HEK293 (cell line): Measurements from ENCODE around the gene SUCNR1.

Experiments used
- CTCF ChIA-PET: fragments of 350-600 bp; formaldehyde crosslinking; extraction: SDS; loops from one replicate; lab custom pipeline; 2021; ENCODE audit warnings: antibody characterized with exemption; lab: Yijun Ruan, JAX
- POLR2A ChIA-PET: fragments of 300-600 bp; formaldehyde crosslinking; extraction: SDS; loops from one replicate; lab custom pipeline; 2020; ENCODE audit warnings: antibody characterized with exemption, inconsistent platforms; lab: Yijun Ruan, JAX
- H3K27ac ChIP-seq: fragments of 200-500 bp; sonication (Bioruptor generic); 2 replicates; pipeline ENCODE4 v1.5.1; 2014; ENCODE audit warnings: low read depth, low read length, control low read depth, inconsistent platforms; ENCODE audit errors: extremely low read depth
- H3K36me3 ChIP-seq, 2 experiments: fragments of 200-500 bp in 1 of 2; sonication (Bioruptor generic) in 1 of 2; 1 replicate in 1 of 2; 2 replicates in 1 of 2; pipeline ENCODE4 v1.5.1; 2014 to 2017; ENCODE audit warnings: inconsistent platforms in 2 of 2, low read length in 2 of 2; ENCODE audit not compliant: control insufficient read depth in 2 of 2, insufficient read depth in 1 of 2
- H3K4me1 ChIP-seq: fragments of 200-500 bp; sonication (Bioruptor generic); 2 replicates; pipeline ENCODE4 v1.5.1; 2014; ENCODE audit warnings: mild to moderate bottlenecking, low read length, inconsistent platforms; ENCODE audit not compliant: control insufficient read depth, insufficient read depth
- H3K4me3 ChIP-seq: 2 replicates; pipeline ENCODE4 v1.5.1; 2011; ENCODE audit warnings: low read depth, mild to moderate bottlenecking, control low read depth, low read length, moderate library complexity
- H3K9me3 ChIP-seq: fragments of 200-500 bp; sonication (Bioruptor generic); 2 replicates; pipeline ENCODE4 v1.5.1; 2014; ENCODE audit warnings: low read depth, low read length, inconsistent platforms; ENCODE audit not compliant: control insufficient read depth, insufficient read depth
- BCL11B ChIP-seq: fragments of 450-650 bp; formaldehyde crosslinking; IDR thresholded peaks from 2 replicates; pipeline ENCODE4 v1.5.1; 2016; ENCODE audit warnings: low read depth, missing biosample characterization, missing genetic modification characterization
- IKZF3 ChIP-seq: fragments of 450-650 bp; IDR thresholded peaks from 2 replicates; pipeline ENCODE4 v1.5.0; 2018; ENCODE audit warnings: missing biosample characterization, mild to moderate bottlenecking, missing genetic modification characterization, moderate library complexity
- SP3 ChIP-seq: fragments of 450-650 bp; formaldehyde crosslinking; IDR thresholded peaks from 2 replicates; pipeline ENCODE4 v1.5.1; 2016; ENCODE audit warnings: missing biosample characterization, missing genetic modification characterization
- ZBTB17 ChIP-seq: fragments of 450-650 bp; formaldehyde crosslinking; IDR thresholded peaks from 2 replicates; pipeline ENCODE4 v1.5.1; 2016; ENCODE audit warnings: missing biosample characterization, missing genetic modification characterization
- ZBTB20 ChIP-seq: fragments of 450-650 bp; formaldehyde crosslinking; IDR thresholded peaks from 2 replicates; pipeline ENCODE4 v1.5.1; 2016; ENCODE audit warnings: missing biosample characterization, missing genetic modification characterization
- ZNF132 ChIP-seq: fragments of 450-650 bp; formaldehyde crosslinking; IDR thresholded peaks from 2 replicates; pipeline ENCODE4 v1.5.1; 2017; ENCODE audit warnings: missing biosample characterization, missing genetic modification characterization, borderline replicate concordance
- ZNF221 ChIP-seq: fragments of 450-650 bp; formaldehyde crosslinking; IDR thresholded peaks from 2 replicates; pipeline ENCODE4 v1.5.1; 2017; ENCODE audit warnings: missing biosample characterization, missing genetic modification characterization, borderline replicate concordance
- ZNF24 ChIP-seq: fragments of 450-650 bp; formaldehyde crosslinking; IDR thresholded peaks from 2 replicates; pipeline ENCODE4 v1.5.1; 2016; ENCODE audit warnings: missing biosample characterization, missing genetic modification characterization
- ZNF324 ChIP-seq: fragments of 450-650 bp; formaldehyde crosslinking; IDR thresholded peaks from 2 replicates; pipeline ENCODE4 v1.5.1; 2016; ENCODE audit warnings: missing biosample characterization, missing genetic modification characterization
- ZNF544 ChIP-seq: fragments of 450-650 bp; formaldehyde crosslinking; IDR thresholded peaks from 2 replicates; pipeline ENCODE4 v1.5.0; 2017; ENCODE audit warnings: missing biosample characterization, missing genetic modification characterization
- ZNF549 ChIP-seq: fragments of 450-650 bp; IDR thresholded peaks from 2 replicates; pipeline ENCODE4 v1.5.1; 2018; ENCODE audit warnings: missing biosample characterization, missing genetic modification characterization, mild to moderate bottlenecking, inconsistent platforms, moderate library complexity
- ZNF600 ChIP-seq: fragments of 450-650 bp; formaldehyde crosslinking; IDR thresholded peaks from 2 replicates; pipeline ENCODE4 v1.5.1; 2016; ENCODE audit warnings: missing biosample characterization, missing genetic modification characterization
- ZNF610 ChIP-seq: fragments of 450-650 bp; formaldehyde crosslinking; IDR thresholded peaks from 2 replicates; pipeline ENCODE4 v1.5.1; 2016; ENCODE audit warnings: missing biosample characterization, missing genetic modification characterization, borderline replicate concordance
- ZNF76 ChIP-seq: fragments of 450-650 bp; formaldehyde crosslinking; IDR thresholded peaks from 2 replicates; pipeline ENCODE4; 2016; ENCODE audit warnings: low read depth, missing biosample characterization, missing genetic modification characterization, borderline replicate concordance
- ZNF791 ChIP-seq: fragments of 450-650 bp; formaldehyde crosslinking; IDR thresholded peaks from 2 replicates; pipeline ENCODE4 v1.5.1; 2016; ENCODE audit warnings: missing biosample characterization, missing genetic modification characterization
- ZXDB ChIP-seq: fragments of 450-650 bp; formaldehyde crosslinking; IDR thresholded peaks from 2 replicates; pipeline ENCODE4 v1.5.1; 2016; ENCODE audit warnings: missing biosample characterization, missing genetic modification characterization
- TF ChIP-seq, protein P1 (sequence below): fragments of 450-650 bp; formaldehyde crosslinking; conservative IDR thresholded peaks from 2 replicates; pipeline ENCODE4 v1.5.1; 2016; ENCODE audit warnings: low read depth, missing biosample characterization, missing genetic modification characterization
- TF ChIP-seq, protein P2 (sequence below): fragments of 450-650 bp; formaldehyde crosslinking; IDR thresholded peaks from 2 replicates; pipeline ENCODE4 v1.5.1; 2016; ENCODE audit warnings: missing biosample characterization, missing genetic modification characterization
- TF ChIP-seq, protein P3 (sequence below): fragments of 450-650 bp; formaldehyde crosslinking; IDR thresholded peaks from 2 replicates; pipeline ENCODE4 v1.5.1; 2016; ENCODE audit warnings: missing biosample characterization, missing genetic modification characterization
- TF ChIP-seq, protein P4 (sequence below): fragments of 450-650 bp; formaldehyde crosslinking; IDR thresholded peaks from 2 replicates; pipeline ENCODE4 v1.5.1; 2016; ENCODE audit warnings: missing biosample characterization, missing genetic modification characterization, low read depth
- TF ChIP-seq, protein P5 (sequence below): fragments of 450-650 bp; formaldehyde crosslinking; IDR thresholded peaks from 2 replicates; pipeline ENCODE4 v1.5.1; 2016; ENCODE audit warnings: missing biosample characterization, missing genetic modification characterization
- TF ChIP-seq, protein P6 (sequence below): fragments of 450-650 bp; formaldehyde crosslinking; IDR thresholded peaks from 2 replicates; pipeline ENCODE4 v1.5.1; 2016; ENCODE audit warnings: missing biosample characterization, missing genetic modification characterization

Gene SUCNR1

DNA sequence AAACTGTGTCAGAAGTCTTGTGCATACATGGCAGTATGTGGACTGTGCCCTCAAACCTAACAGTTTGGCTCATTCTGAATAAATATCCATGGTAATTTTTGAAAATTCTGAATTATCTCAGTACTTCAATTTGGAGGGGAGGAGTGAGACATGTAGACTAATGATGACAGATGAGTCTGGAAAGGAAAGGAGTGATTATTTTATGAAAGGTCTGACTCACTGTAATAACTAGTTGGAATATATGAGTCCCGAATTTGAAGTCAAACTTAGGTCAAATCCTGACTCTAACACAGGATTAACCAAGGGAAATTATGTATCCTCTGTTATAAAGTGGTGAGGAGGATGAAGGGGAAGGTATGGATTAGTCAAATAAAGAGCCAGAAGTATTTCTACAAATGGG, 38.6 kb downstream of the SUCNR1 start (continued):
- TF ChIP-seq, protein P1, sequence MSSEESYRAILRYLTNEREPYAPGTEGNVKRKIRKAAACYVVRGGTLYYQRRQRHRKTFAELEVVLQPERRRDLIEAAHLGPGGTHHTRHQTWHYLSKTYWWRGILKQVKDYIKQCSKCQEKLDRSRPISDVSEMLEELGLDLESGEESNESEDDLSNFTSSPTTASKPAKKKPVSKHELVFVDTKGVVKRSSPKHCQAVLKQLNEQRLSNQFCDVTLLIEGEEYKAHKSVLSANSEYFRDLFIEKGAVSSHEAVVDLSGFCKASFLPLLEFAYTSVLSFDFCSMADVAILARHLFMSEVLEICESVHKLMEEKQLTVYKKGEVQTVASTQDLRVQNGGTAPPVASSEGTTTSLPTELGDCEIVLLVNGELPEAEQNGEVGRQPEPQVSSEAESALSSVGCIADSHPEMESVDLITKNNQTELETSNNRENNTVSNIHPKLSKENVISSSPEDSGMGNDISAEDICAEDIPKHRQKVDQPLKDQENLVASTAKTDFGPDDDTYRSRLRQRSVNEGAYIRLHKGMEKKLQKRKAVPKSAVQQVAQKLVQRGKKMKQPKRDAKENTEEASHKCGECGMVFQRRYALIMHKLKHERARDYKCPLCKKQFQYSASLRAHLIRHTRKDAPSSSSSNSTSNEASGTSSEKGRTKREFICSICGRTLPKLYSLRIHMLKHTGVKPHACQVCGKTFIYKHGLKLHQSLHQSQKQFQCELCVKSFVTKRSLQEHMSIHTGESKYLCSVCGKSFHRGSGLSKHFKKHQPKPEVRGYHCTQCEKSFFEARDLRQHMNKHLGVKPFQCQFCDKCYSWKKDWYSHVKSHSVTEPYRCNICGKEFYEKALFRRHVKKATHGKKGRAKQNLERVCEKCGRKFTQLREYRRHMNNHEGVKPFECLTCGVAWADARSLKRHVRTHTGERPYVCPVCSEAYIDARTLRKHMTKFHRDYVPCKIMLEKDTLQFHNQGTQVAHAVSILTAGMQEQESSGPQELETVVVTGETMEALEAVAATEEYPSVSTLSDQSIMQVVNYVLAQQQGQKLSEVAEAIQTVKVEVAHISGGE (tag by site-specific recombination): no peak
- no peak for TF ChIP-seq SP3 (tag by site-specific recombination)

DNA sequence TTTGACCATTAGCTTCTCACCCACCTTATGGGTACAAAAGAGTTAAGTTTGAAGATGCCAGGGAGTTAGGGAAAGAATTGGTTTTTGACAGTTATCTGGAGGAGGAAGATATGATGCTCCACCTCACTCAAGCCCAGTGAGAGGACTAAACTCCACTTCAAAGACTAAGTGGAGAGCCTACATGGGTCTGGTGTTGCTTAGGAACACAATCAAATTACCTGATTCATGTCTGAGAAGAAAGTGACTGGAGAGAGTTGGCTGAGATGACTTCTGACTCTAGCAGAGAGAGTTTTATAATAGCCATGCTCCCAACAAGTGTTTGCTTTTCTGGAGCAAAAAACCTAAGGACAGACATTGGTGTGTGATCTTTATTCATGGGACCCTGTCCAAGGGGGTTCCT, 43.3 kb downstream of the SUCNR1 start:
- Histone ChIP-seq H3K4me3 (no peak overlapping the region), H3K27ac (no peak overlapping the region), H3K9me3 (no peaks in the 10 kb centered on the region), H3K4me1 (no peaks in the 10 kb centered on the region), H3K36me3 (no peaks in the 10 kb centered on the region)
- TF ChIP-seq, protein P2, sequence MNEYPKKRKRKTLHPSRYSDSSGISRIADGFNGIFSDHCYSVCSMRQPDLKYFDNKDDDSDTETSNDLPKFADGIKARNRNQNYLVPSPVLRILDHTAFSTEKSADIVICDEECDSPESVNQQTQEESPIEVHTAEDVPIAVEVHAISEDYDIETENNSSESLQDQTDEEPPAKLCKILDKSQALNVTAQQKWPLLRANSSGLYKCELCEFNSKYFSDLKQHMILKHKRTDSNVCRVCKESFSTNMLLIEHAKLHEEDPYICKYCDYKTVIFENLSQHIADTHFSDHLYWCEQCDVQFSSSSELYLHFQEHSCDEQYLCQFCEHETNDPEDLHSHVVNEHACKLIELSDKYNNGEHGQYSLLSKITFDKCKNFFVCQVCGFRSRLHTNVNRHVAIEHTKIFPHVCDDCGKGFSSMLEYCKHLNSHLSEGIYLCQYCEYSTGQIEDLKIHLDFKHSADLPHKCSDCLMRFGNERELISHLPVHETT (tag by site-specific recombination): no peak
- TF ChIP-seq ZBTB20 (tag by site-specific recombination) (no peak), ZXDB (tag by site-specific recombination) (no peak), IKZF3 (tag by site-specific recombination) (no peak), ZNF549 (tag by site-specific recombination) (no peak), ZNF544 (tag by site-specific recombination) (no peak), ZNF221 (tag by site-specific recombination) (no peak), ZNF324 (no peak), ZNF600 (tag by site-specific recombination) (no peak), ZNF24 (no peak), ZNF76 (no peak), ZNF132 (tag by site-specific recombination) (no peak), ZNF610 (tag by site-specific recombination) (no peak), ZNF791 (tag by site-specific recombination) (no peak), BCL11B (tag by site-specific recombination) (no peak), ZBTB17 (tag by site-specific recombination) (no peak)
- TF ChIP-seq, protein P3, sequence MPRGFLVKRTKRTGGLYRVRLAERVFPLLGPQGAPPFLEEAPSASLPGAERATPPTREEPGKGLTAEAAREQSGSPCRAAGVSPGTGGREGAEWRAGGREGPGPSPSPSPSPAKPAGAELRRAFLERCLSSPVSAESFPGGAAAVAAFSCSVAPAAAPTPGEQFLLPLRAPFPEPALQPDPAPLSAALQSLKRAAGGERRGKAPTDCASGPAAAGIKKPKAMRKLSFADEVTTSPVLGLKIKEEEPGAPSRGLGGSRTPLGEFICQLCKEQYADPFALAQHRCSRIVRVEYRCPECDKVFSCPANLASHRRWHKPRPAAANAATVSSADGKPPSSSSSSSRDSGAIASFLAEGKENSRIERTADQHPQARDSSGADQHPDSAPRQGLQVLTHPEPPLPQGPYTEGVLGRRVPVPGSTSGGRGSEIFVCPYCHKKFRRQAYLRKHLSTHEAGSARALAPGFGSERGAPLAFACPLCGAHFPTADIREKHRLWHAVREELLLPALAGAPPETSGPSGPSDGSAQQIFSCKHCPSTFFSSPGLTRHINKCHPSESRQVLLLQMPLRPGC (tag by site-specific recombination): no peak
- TF ChIP-seq, protein P4, sequence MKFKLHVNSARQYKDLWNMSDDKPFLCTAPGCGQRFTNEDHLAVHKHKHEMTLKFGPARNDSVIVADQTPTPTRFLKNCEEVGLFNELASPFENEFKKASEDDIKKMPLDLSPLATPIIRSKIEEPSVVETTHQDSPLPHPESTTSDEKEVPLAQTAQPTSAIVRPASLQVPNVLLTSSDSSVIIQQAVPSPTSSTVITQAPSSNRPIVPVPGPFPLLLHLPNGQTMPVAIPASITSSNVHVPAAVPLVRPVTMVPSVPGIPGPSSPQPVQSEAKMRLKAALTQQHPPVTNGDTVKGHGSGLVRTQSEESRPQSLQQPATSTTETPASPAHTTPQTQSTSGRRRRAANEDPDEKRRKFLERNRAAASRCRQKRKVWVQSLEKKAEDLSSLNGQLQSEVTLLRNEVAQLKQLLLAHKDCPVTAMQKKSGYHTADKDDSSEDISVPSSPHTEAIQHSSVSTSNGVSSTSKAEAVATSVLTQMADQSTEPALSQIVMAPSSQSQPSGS (tag by site-specific recombination): no peak
- TF ChIP-seq, protein P5, sequence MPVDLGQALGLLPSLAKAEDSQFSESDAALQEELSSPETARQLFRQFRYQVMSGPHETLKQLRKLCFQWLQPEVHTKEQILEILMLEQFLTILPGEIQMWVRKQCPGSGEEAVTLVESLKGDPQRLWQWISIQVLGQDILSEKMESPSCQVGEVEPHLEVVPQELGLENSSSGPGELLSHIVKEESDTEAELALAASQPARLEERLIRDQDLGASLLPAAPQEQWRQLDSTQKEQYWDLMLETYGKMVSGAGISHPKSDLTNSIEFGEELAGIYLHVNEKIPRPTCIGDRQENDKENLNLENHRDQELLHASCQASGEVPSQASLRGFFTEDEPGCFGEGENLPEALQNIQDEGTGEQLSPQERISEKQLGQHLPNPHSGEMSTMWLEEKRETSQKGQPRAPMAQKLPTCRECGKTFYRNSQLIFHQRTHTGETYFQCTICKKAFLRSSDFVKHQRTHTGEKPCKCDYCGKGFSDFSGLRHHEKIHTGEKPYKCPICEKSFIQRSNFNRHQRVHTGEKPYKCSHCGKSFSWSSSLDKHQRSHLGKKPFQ (tag by site-specific recombination): no peak
- TF ChIP-seq, protein P6, sequence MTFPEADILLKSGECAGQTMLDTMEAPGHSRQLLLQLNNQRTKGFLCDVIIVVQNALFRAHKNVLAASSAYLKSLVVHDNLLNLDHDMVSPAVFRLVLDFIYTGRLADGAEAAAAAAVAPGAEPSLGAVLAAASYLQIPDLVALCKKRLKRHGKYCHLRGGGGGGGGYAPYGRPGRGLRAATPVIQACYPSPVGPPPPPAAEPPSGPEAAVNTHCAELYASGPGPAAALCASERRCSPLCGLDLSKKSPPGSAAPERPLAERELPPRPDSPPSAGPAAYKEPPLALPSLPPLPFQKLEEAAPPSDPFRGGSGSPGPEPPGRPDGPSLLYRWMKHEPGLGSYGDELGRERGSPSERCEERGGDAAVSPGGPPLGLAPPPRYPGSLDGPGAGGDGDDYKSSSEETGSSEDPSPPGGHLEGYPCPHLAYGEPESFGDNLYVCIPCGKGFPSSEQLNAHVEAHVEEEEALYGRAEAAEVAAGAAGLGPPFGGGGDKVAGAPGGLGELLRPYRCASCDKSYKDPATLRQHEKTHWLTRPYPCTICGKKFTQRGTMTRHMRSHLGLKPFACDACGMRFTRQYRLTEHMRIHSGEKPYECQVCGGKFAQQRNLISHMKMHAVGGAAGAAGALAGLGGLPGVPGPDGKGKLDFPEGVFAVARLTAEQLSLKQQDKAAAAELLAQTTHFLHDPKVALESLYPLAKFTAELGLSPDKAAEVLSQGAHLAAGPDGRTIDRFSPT (tag by site-specific recombination): no peak
- ChIA-PET CTCF (interaction anchor here (1.2 kb wide), 1 partner anchor 478 kb away, joined by 3 read pairs; no protein-coding TSS in a partner anchor), POLR2A (no interaction called here)
